IPS-18a (cell line): ENCODE data around the gene NFATC2.

ENCODE experiments used
- H3K27ac ChIP-seq: one replicate; pipeline ENCODE4 v1.5.1; 2013; ENCODE audit warnings: low read length
- H3K27me3 ChIP-seq: one replicate; pipeline ENCODE4 v1.6.1; 2013; ENCODE audit warnings: mild to moderate bottlenecking, low read length; ENCODE audit not compliant: control insufficient read depth, insufficient read depth
- H3K36me3 ChIP-seq: one replicate; pipeline ENCODE4 v1.6.1; 2013; ENCODE audit warnings: low read depth, low read length; ENCODE audit not compliant: control insufficient read depth
- H3K4me1 ChIP-seq: one replicate; pipeline ENCODE4 v1.6.1; 2013; ENCODE audit warnings: low read depth, low read length; ENCODE audit not compliant: control insufficient read depth
- H3K4me3 ChIP-seq: one replicate; pipeline ENCODE4 v1.5.1; 2013; ENCODE audit warnings: low read length
- H3K9ac ChIP-seq: one replicate; pipeline ENCODE4 v1.6.1; 2013; ENCODE audit warnings: mild to moderate bottlenecking, low read length, moderate library complexity
- H3K9me3 ChIP-seq: one replicate; pipeline ENCODE4 v1.6.1; 2013; ENCODE audit warnings: low read depth, low read length; ENCODE audit not compliant: control insufficient read depth

The NFATC2 gene

GRCh38 chr20:51419231-51419630 is 123.3 kb downstream of the NFATC2 start:
- no peak overlapping the region for H3K27ac ChIP-seq
- no peak overlapping the region for H3K9ac ChIP-seq
- no peaks in the 10 kb centered on the region for H3K27me3 ChIP-seq
- no peaks in the 10 kb centered on the region for H3K9me3 ChIP-seq
- peaks cover 11% of the 10 kb centered on the region for H3K4me1 ChIP-seq
- H3K36me3 ChIP-seq, result no peaks in the 10 kb centered on the region
- no peak overlapping the region for H3K4me3 ChIP-seq

- no peak overlapping the region for H3K4me3 ChIP-seq
- no peaks in the 10 kb centered on the region for H3K9me3 ChIP-seq
- H3K4me1 ChIP-seq, result peaks cover under 1% of the 10 kb centered on the region
- no peaks in the 10 kb centered on the region for H3K36me3 ChIP-seq
- H3K27me3 ChIP-seq, result no peaks in the 10 kb centered on the region
- no peak overlapping the region for H3K27ac ChIP-seq
- no peak overlapping the region for H3K9ac ChIP-seq
Observed at GRCh38 chr20:51418137-51418529, 124.4 kb downstream of the NFATC2 start.

GRCh38 chr20:51417250-51418136 is 125.0 kb downstream of the NFATC2 start:
- Histone ChIP-seq H3K9ac (no peak overlapping the region), H3K27ac (no peak overlapping the region), H3K4me3 (no peak overlapping the region), H3K9me3 (no peaks in the 10 kb centered on the region), H3K27me3 (no peaks in the 10 kb centered on the region), H3K4me1 (peaks cover 1% of the 10 kb centered on the region), H3K36me3 (no peaks in the 10 kb centered on the region)

- no peaks in the 10 kb centered on the region for H3K27me3 ChIP-seq
- H3K4me1 ChIP-seq, result peaks cover 9% of the 10 kb centered on the region
- no peaks in the 10 kb centered on the region for H3K36me3 ChIP-seq
- H3K9me3 ChIP-seq, result no peaks in the 10 kb centered on the region
- no peak overlapping the region for H3K27ac ChIP-seq
- no peak overlapping the region for H3K9ac ChIP-seq
- no peak overlapping the region for H3K4me3 ChIP-seq
Observed at GRCh38 chr20:51416532-51417249, 125.8 kb downstream of the NFATC2 start.

GRCh38 chr20:51413857-51414256 is 128.7 kb downstream of the NFATC2 start:
- Histone ChIP-seq H3K36me3 (no peaks in the 10 kb centered on the region), H3K27ac (no peak overlapping the region), H3K9me3 (no peaks in the 10 kb centered on the region), H3K4me3 (no peak overlapping the region), H3K9ac (no peak overlapping the region), H3K4me1 (peaks cover 11% of the 10 kb centered on the region), H3K27me3 (no peaks in the 10 kb centered on the region)

GRCh38 chr20:51412951-51413481 is 129.5 kb downstream of the NFATC2 start:
- no peak overlapping the region for H3K9ac ChIP-seq
- no peak overlapping the region for H3K27ac ChIP-seq
- H3K27me3 ChIP-seq, result no peaks in the 10 kb centered on the region
- no peaks in the 10 kb centered on the region for H3K9me3 ChIP-seq
- H3K4me1 ChIP-seq, result peaks cover 11% of the 10 kb centered on the region
- H3K4me3 ChIP-seq, result no peak overlapping the region
- H3K36me3 ChIP-seq, result no peaks in the 10 kb centered on the region

- H3K27ac ChIP-seq, result no peak overlapping the region
- H3K27me3 ChIP-seq, result no peaks in the 10 kb centered on the region
- no peaks in the 10 kb centered on the region for H3K9me3 ChIP-seq
- H3K4me3 ChIP-seq, result no peak overlapping the region
- H3K4me1 ChIP-seq, result peaks cover 11% of the 10 kb centered on the region
- H3K9ac ChIP-seq, result no peak overlapping the region
- no peaks in the 10 kb centered on the region for H3K36me3 ChIP-seq
Observed at GRCh38 chr20:51412333-51412871, 130.1 kb downstream of the NFATC2 start.

- peaks cover 11% of the 10 kb centered on the region for H3K4me1 ChIP-seq
- H3K36me3 ChIP-seq, result no peaks in the 10 kb centered on the region
- H3K4me3 ChIP-seq, result no peak overlapping the region
- no peaks in the 10 kb centered on the region for H3K9me3 ChIP-seq
- no peak overlapping the region for H3K27ac ChIP-seq
- H3K27me3 ChIP-seq, result no peaks in the 10 kb centered on the region
- no peak overlapping the region for H3K9ac ChIP-seq
Observed at GRCh38 chr20:51411870-51412269, 130.6 kb downstream of the NFATC2 start.

GRCh38 chr20:51410586-51411325 is 131.8 kb downstream of the NFATC2 start:
- Histone ChIP-seq H3K27me3 (no peaks in the 10 kb centered on the region), H3K9me3 (no peaks in the 10 kb centered on the region), H3K4me1 (peaks cover 11% of the 10 kb centered on the region), H3K4me3 (no peak overlapping the region), H3K9ac (no peak overlapping the region), H3K36me3 (no peaks in the 10 kb centered on the region), H3K27ac (no peak overlapping the region)

- H3K27me3 ChIP-seq, result no peaks in the 10 kb centered on the region
- H3K9me3 ChIP-seq, result no peaks in the 10 kb centered on the region
- no peak overlapping the region for H3K27ac ChIP-seq
- no peak overlapping the region for H3K4me3 ChIP-seq
- peaks cover 11% of the 10 kb centered on the region for H3K4me1 ChIP-seq
- H3K36me3 ChIP-seq, result no peaks in the 10 kb centered on the region
- H3K9ac ChIP-seq, result no peak overlapping the region
Observed at GRCh38 chr20:51409192-51409880, 133.2 kb downstream of the NFATC2 start.
